ENCODE results near the gene TMEM150B.

The TMEM150B gene

GRCh38 chr19:55278391-55279135, 46.6 kb downstream of the TMEM150B start:
- no peak for DNase-seq (ENCODE audit: low read depth in 2 of 2)

GRCh38 chr19:55277494-55277893, 47.6 kb downstream of the TMEM150B start:
- DNase-seq (ENCODE audit: low read depth in 2 of 2): no peak

GRCh38 chr19:55276720-55277430, 48.3 kb downstream of the TMEM150B start:
- DNase-seq (ENCODE audit: low read depth in 2 of 2): no peak

DNA sequence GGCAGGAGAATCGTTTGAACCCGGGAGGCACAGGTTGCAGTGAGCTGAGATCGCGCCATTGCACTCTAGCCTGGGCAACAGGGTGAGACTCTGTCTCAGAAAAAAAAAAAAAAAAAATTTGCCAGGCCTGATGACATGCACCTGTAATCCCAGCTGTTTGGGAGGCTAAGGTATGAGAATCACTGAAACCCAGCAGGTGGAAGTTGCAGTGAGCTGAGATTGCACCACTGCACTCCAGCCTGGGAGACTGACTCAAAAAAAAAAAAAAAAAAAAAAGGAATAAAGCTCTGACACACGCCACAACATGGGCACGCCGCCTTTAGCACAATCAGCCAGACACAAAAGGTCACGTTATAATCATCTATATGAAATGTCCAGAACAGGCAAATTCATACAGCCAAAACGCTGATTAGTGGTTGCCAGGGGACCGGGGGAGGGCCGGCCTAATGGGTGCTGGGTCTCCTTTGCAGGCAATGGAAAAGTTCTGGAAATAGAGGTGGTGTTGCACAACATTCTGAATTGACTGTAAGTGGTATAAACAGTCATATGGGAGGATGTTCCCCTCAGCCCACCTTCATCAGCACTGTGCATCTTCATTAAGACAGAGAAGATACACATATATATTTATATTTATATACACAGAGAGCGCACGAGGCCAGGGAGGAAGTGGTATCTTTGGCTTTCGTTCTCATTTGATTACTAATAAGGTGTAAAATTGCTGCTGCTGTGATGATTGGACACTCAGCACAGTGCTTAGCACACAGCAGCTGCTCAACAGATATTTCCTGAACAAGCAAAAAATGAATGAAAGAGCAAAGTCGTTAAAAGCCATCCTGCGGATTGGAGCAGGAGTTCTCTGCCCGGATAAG, 49.1 kb downstream of the TMEM150B start:
- DNase-seq (ENCODE audit: low read depth in 2 of 2): no peak

GRCh38 chr19:55273978-55274707, 51.0 kb downstream of the TMEM150B start:
- DNase-seq (ENCODE audit: low read depth in 2 of 2): no peak

- no peak for DNase-seq (ENCODE audit: low read depth in 2 of 2)
Observed at GRCh38 chr19:55272142-55272541, 53.0 kb downstream of the TMEM150B start.

- no peak for DNase-seq (ENCODE audit: low read depth in 2 of 2)
Observed at GRCh38 chr19:55270172-55270942, 54.8 kb downstream of the TMEM150B start.

GRCh38 chr19:55269299-55269698, 55.8 kb downstream of the TMEM150B start:
- no peak for DNase-seq (ENCODE audit: low read depth in 2 of 2)

DNA sequence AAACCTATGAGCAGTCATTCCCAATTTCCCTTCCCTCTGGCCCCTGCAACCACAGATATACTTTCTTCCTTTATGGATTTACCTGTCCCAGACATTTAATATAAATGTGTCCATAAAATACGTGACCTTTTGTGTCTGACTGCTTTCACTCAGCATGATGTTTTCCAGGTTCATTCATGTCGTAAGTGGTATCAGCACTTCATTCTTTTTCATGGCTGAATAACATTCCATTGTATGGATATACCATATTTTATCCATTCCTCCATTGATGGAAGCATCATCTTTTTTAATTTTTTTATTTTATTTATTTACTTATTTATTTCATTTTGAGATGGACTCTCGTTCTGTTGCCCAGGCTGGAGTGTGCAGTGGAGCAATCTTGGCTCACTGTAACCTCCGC, 58.3 kb downstream of the TMEM150B start:
- no peak for DNase-seq (ENCODE audit: low read depth in 2 of 2)

DNA sequence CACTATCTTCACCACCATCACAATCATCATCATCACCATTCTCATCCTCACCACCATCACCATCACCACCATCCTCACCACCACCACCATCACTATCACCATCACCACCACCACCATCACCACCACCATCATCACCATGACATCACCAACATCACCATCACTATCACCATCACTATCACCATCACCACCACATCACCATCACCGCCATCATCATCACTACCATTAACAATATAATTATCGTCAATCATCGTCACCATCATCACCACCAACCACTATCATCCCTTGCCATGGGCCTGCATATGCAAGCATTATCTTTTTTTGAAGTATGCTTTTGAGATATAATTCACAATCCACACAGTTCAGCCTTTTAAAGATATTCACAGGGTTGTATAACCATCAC, 58.7 kb downstream of the TMEM150B start:
- DNase-seq (ENCODE audit: low read depth in 2 of 2): no peak

DNA sequence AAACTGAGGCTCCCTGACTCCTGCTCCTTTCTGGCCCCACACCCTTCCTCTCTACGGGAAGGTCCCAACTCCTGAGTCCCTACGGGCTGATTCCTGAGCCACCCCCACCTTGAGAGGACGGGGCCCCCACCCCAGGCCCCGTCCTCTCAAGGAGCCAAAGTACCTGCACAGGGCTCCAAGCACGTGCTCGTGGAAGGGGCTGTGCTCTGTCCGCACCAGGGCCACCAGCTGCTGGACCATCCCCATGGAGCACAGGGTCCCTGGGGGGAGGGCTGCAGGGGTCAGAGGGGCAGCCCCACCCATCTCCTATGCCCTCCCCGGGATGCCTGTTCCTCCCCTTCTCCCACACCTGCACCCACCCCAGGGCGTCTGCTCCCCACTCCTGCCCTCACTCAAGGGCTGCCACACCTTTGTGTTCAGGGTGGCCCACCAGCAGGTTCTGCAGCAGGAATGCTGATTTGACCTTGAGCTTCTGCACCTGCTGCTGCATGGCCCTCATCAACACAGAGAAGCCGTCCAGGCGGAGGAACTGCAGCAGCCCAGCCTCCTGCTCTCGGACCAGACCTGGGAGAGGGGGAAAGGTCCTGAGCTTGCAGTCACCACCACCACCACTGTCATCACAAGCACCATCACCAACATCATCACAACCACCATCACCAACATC, 59.3 kb downstream of the TMEM150B start:
- no peak for DNase-seq (ENCODE audit: low read depth in 2 of 2)

DNA sequence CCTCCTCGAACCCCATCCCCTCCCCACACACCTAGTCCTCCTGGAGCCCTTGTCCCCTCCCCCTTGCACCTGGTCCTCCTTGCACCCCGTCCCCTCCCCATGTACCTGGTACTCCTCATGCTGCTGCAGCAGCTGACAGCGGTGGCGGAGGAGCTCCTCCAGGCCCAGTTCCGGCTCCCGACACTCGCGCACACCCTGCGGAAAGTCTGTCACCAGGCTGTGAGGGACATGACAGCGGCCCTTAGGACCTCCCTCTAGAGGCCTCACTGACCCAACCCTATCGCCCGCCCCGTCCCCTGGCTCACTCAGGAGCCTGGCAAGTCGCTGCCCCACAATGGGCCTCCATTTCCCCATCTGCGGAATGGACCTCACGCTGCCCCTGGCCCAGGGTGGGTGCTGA, 60.0 kb downstream of the TMEM150B start:
- no peak for DNase-seq (ENCODE audit: low read depth in 2 of 2)

GRCh38 chr19:55264531-55264930, 60.6 kb downstream of the TMEM150B start:
- DNase-seq (ENCODE audit: low read depth in 2 of 2): no peak
